RWPE2 (cell line): ENCODE measurements around the gene ARL15.

Source experiments
- ATAC-seq: fragments of 200-7000 bp; cut with Tn5 transposase; 3 replicates; pipeline ENCODE4 v1.9.1; 2021; ENCODE audit warnings: low read depth
- DNase-seq: peaks from one replicate; pipeline ENCODE4 v3.0.0-alpha.2; 2020; ENCODE audit warnings: low spot score
- H3K27ac ChIP-seq: fragments of 450-650 bp; 2 replicates; pipeline ENCODE4 v1.5.1; 2017; ENCODE audit warnings: mild to moderate bottlenecking; ENCODE audit not compliant: poor library complexity, severe bottlenecking
- H3K27me3 ChIP-seq: fragments of 250-450 bp; sonication (Bioruptor Pico); 2 replicates; pipeline ENCODE4 v1.5.1; 2021; ENCODE audit warnings: mild to moderate bottlenecking, moderate library complexity; ENCODE audit not compliant: insufficient read depth, poor library complexity, severe bottlenecking
- H3K36me3 ChIP-seq: fragments of 250-450 bp; sonication (Bioruptor Pico); 2 replicates; pipeline ENCODE4 v1.5.1; 2020; ENCODE audit warnings: low read depth, mild to moderate bottlenecking, moderate library complexity
- H3K4me1 ChIP-seq: fragments of 250-450 bp; sonication (Bioruptor Pico); 2 replicates; pipeline ENCODE4 v1.5.1; 2021; ENCODE audit warnings: mild to moderate bottlenecking, moderate library complexity; ENCODE audit not compliant: insufficient read depth, poor library complexity, severe bottlenecking
- H3K4me3 ChIP-seq: fragments of 250-450 bp; sonication (Bioruptor Pico); 2 replicates; pipeline ENCODE4 v1.5.1; 2021; ENCODE audit warnings: mild to moderate bottlenecking, moderate library complexity; ENCODE audit not compliant: severe bottlenecking
- H3K9me3 ChIP-seq: fragments of 250-450 bp; sonication (Bioruptor Pico); 2 replicates; pipeline ENCODE4 v1.5.1; 2021; ENCODE audit warnings: mild to moderate bottlenecking, moderate library complexity; ENCODE audit not compliant: severe bottlenecking
- TF ChIP-seq, protein P1 (sequence below): fragments of 450-650 bp; IDR thresholded peaks from one replicate; pipeline ENCODE4 v1.5.1; 2017; ENCODE audit warnings: mild to moderate bottlenecking, moderate library complexity; ENCODE audit not compliant: poor library complexity, severe bottlenecking

ARL15 gene

GRCh38 chr5:54083851-54084250 is 226.5 kb downstream of the ARL15 start:
- no peaks in the 10 kb centered on the region for H3K36me3 ChIP-seq
- no peak for DNase-seq
- H3K27ac ChIP-seq, result no peak overlapping the region
- no peaks in the 10 kb centered on the region for H3K9me3 ChIP-seq
- no peak overlapping the region for H3K4me3 ChIP-seq
- TF ChIP-seq, protein P1, sequence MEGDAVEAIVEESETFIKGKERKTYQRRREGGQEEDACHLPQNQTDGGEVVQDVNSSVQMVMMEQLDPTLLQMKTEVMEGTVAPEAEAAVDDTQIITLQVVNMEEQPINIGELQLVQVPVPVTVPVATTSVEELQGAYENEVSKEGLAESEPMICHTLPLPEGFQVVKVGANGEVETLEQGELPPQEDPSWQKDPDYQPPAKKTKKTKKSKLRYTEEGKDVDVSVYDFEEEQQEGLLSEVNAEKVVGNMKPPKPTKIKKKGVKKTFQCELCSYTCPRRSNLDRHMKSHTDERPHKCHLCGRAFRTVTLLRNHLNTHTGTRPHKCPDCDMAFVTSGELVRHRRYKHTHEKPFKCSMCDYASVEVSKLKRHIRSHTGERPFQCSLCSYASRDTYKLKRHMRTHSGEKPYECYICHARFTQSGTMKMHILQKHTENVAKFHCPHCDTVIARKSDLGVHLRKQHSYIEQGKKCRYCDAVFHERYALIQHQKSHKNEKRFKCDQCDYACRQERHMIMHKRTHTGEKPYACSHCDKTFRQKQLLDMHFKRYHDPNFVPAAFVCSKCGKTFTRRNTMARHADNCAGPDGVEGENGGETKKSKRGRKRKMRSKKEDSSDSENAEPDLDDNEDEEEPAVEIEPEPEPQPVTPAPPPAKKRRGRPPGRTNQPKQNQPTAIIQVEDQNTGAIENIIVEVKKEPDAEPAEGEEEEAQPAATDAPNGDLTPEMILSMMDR, result no peak
- H3K27me3 ChIP-seq, result no peaks in the 10 kb centered on the region
- H3K4me1 ChIP-seq, result peaks cover 11% of the 10 kb centered on the region
- no peak for ATAC-seq

GRCh38 chr5:54083245-54083644 is 227.1 kb downstream of the ARL15 start:
- H3K27me3 ChIP-seq, result no peaks in the 10 kb centered on the region
- peaks cover 9% of the 10 kb centered on the region for H3K4me1 ChIP-seq
- H3K4me3 ChIP-seq, result no peak overlapping the region
- no peaks in the 10 kb centered on the region for H3K36me3 ChIP-seq
- ATAC-seq (no peak), DNase-seq (no peak)
- no peak overlapping the region for H3K27ac ChIP-seq
- H3K9me3 ChIP-seq, result no peaks in the 10 kb centered on the region
- TF ChIP-seq, protein P1, result no peak

GRCh38 chr5:54081415-54081814 is 229.0 kb downstream of the ARL15 start:
- ATAC-seq (no peak), DNase-seq (no peak)
- Histone ChIP-seq H3K9me3 (no peaks in the 10 kb centered on the region), H3K4me1 (no peaks in the 10 kb centered on the region), H3K4me3 (no peak overlapping the region), H3K27me3 (no peaks in the 10 kb centered on the region), H3K36me3 (no peaks in the 10 kb centered on the region), H3K27ac (no peak overlapping the region)
- TF ChIP-seq, protein P1, result no peak

DNA sequence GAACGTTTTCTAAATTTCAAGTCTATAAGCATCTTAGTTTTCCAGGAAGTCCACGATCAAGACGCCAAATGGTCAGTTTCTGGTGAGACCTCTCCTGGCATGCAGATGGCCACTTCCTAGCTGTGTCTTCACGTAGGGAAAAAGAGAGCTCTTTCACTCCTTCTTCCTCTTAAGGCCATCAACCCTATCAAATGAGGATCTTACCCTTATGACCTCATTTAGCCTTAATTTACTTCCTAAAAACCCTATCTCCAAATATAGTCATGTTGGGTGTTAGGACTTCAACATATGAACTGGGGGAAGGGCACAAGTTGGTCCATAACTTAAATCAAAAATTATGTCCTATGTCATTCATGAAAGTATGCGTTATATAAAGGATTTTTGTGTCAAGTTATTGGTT is 229.5 kb downstream of the ARL15 start:
- DNase-seq (no peak), ATAC-seq (no peak)
- no peaks in the 10 kb centered on the region for H3K27me3 ChIP-seq

DNA sequence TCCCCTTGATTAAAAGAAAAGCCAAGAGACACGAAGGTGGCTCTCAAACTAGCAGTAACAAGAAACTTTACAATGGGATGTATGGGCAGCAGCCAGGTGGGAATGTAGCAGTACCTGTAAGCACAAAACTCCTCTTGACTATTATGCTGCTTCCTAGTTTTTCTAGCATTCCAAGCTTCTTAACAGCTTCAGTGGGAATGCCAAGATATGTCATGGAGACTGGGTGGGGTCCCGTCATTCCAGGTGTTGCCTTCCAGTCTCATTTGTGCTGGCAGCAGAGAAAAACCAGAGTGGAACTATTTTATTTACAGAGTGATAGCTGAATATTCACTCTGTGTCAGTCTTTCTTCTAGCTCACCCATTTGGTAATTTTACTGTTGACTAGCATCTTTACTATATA is 236.6 kb downstream of the ARL15 start:
- Histone ChIP-seq H3K9me3 (no peaks in the 10 kb centered on the region), H3K36me3 (no peaks in the 10 kb centered on the region), H3K4me1 (no peaks in the 10 kb centered on the region), H3K27ac (no peak overlapping the region), H3K4me3 (no peak overlapping the region), H3K27me3 (no peaks in the 10 kb centered on the region)
- DNase-seq (no peak), ATAC-seq (peak; percentile 72)
- TF ChIP-seq, protein P1, result no peak

More for the DNA sequence above, 229.5 kb downstream of the ARL15 start:
- H3K4me1 ChIP-seq, result no peaks in the 10 kb centered on the region
- TF ChIP-seq, protein P1, result no peak
- no peaks in the 10 kb centered on the region for H3K36me3 ChIP-seq
- H3K4me3 ChIP-seq, result no peak overlapping the region
- H3K9me3 ChIP-seq, result no peaks in the 10 kb centered on the region
- H3K27ac ChIP-seq, result no peak overlapping the region
